Renal cortex interstitium (tissue), 11 donors: ENCODE results near the gene FAM120AOS. TPM values are rescaled to one million over a fixed set of nuclear protein-coding genes. Genes with fewer than 3 reads are reported as not detected.

Experiments
- DNase-seq, 11 donors: peaks; one replicate each; pipeline ENCODE4 v3.0.0-alpha.2; 2013; ENCODE audit warnings: low read depth in 9 of 11, low spot score in 4 of 11; ENCODE audit errors: extremely low read depth in 1 of 11
- polyA plus RNA-seq, 3 donors: library from polyadenylated mRNA; unstranded; fragments of 120-200 nt; gene quantifications; one replicate each; pipeline ENCODE4 v1.2.1, GENCODE V29; 2013; ENCODE audit not compliant: insufficient read length in 3 of 3

Gene FAM120AOS
- polyA plus RNA-seq, 3 donors = 58.6 to 68.4 (median 61.6) TPM

- no peak for DNase-seq
Observed at GRCh38 chr9:93475856-93476255, 22.5 kb upstream of the FAM120AOS start.

DNA sequence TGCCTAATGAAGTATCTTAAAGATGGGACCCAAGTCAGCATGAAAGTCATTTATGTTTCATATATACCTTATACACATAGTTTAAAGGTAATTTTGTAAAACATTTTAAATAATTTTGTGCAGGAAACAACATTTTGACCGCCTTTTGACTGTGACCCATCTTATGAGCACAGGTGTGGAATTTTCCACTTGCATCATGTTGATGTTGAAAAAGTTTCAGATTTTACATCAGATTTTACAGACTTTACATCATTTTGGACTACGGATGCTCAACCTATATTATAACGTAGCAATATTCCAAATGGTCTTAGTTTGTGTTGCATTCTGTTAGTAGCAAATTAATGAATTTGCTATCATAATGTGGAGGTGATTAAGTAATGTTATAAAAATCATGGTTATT, 21.7 kb upstream of the FAM120AOS start:
- no peak for DNase-seq

- DNase-seq = no peak
Observed at GRCh38 chr9:93473411-93473810, 20.0 kb upstream of the FAM120AOS start.

DNA sequence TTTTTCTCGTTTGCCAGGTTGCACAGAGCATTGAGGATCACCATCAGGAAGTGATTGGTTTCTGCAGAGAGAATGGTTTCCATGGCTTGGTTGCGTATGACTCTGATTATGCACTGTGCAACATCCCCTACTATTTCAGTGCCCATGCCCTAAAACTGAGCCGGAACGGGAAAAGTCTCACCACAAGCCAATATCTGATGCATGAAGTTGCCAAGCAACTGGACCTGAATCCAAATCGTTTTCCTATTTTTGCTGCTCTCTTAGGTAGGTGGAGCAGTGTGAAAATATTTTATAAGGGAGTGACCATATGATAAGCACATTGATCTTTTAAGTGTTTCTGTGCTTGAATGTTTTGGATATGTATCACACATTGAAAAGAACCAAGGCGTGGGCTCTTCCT, 17.7 kb upstream of the FAM120AOS start:
- DNase-seq = no peak

DNA sequence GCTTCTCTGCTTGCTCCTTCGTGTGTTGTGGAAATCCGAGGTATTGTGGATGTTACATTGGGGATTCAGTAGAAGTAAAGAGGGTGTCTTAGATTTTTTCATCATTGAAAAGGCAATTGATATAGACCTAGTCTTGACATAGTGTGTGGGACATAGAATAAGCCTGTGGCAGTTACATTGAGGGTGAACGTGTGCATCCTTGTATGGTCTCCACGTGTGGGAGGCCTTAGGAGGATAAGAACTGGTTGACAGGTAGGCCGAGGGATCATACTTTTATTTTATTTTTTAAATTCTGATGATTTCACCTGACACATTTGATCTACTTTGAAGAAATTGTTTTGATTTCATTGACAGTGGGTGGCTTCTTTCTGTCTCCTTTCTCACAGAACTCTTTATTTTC, 17.0 kb upstream of the FAM120AOS start:
- DNase-seq = no peak

- peak in 4 of 11 donors; percentile 48 to 60 (median 54) for DNase-seq
Observed at GRCh38 chr9:93468763-93469456, 15.5 kb upstream of the FAM120AOS start.

DNA sequence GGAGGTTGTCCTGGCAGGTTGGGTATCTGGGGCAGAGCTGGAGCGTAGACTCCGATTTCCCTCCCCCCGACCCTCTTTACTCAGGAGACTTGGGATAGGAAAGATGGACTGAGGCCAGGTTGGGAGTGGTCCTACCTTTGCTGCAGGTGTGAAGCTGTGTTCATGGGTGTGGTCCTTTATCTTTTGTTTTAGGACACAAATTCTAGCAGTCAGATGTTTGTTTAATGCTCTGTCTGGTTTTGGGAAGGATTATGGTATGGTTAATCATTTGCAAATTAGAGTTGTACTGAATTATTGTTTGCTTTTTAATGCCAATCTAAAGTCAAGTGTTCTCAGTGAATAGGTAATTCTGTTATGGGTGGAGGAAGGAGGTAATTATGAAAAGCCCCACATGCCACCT, 14.1 kb upstream of the FAM120AOS start:
- DNase-seq = no peak

GRCh38 chr9:93467062-93467416, 13.7 kb upstream of the FAM120AOS start:
- DNase-seq = no peak

DNA sequence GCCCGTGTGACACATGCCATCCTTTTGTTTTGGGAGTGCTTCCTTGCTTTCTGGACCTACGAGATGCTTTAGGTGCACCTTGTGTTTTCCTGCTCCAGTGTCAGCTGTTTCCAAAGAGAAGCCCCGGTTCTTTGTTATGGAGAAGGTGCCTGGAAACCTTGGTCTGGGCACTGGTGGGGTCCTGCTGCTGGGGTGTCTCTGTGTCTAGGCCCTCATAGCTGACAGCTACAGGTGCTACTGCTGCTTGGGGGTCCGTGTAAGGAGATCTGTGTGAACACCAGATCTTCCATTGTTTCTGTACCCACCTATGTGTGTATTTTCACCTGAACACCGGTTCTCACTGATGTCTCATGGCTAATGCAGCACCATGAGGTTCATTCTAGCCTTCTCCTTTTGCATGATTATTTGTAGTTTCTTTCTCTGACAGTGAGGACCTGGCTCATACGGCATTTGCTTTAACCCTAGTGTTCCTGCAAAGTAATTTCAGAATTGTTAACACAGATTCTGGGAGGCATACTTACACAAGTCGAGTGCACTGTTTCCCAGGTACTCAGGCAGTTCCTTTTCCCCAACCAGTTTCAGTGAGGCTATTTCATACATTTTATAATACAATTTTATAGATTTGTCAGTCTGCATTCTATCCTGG, 13.2 kb upstream of the FAM120AOS start:
- no peak for DNase-seq

DNA sequence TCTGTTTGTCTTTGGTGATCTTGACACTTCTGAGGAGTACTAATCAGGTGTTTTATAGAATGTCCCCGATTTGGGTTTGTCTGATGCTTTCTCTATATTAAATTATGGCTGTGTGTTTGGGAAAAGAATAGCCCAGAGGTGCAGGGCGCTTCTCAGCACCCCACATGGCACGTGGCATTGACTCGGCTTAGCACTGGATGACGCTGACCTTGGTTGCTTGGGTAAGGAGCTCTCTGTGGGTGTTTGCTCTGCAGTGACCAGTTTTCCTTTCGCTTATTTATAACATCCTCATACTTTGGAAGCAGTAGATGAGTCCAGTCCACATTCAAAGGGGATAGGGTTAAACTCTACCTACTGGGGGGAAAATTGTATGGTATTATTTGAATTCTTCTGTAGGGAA, 12.5 kb upstream of the FAM120AOS start:
- DNase-seq = no peak

- no peak for DNase-seq
Observed at GRCh38 chr9:93464876-93465275, 11.5 kb upstream of the FAM120AOS start.

- DNase-seq = no peak
Observed at GRCh38 chr9:93464395-93464794, 11.0 kb upstream of the FAM120AOS start.

GRCh38 chr9:93463638-93464248, 10.4 kb upstream of the FAM120AOS start:
- no peak for DNase-seq

- no peak for DNase-seq
Observed at GRCh38 chr9:93461821-93462220, 8.4 kb upstream of the FAM120AOS start.

DNA sequence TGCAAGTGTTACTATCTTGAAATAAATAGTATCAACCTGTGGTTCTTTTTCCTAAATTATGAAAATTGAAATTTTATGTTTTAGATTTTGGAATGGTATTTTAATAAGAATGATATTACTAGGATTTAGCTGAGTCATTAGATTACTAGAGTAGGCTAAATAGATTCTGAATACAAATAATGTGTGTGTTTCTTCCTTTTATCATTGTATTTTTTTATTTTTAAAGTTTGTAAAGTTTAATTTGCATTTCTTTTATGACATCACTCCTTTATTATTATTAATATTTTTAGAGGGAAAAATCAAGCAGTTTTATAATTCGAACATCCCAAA, 8.0 kb upstream of the FAM120AOS start:
- no peak for DNase-seq

DNA sequence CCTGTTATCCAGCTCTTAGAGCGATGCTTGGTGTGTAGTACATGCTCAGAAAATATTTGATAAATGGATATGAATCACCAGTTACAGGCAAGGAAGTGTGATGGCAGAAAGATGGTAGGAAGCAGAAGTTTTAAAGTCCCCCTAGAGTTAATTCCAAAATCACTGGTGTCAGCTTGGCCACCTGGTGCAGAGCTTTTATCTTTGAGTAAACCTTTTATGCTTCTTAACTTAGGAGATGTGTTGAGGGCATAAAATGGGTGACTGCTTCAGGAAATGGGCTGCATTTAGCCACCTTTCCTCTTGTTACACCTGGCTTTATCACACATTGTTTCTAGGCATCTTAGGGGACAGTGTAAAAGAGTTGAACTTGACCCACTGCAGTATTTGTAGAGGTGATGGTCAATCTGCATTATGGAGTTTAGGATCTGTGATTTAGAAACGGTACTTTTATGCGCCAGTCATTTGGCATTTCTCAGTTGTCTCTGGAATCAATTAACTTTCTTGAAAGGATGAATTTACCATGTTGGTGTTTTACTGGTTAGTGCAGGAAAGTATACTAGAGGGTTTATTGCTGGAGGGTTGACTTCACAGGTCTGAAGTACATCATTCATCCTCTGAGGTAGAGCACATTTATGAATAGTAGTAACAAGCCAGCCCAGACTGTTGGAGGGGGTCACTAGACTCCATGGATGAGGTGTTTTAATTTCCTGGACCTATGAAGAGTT, 7.5 kb upstream of the FAM120AOS start:
- no peak for DNase-seq

DNA sequence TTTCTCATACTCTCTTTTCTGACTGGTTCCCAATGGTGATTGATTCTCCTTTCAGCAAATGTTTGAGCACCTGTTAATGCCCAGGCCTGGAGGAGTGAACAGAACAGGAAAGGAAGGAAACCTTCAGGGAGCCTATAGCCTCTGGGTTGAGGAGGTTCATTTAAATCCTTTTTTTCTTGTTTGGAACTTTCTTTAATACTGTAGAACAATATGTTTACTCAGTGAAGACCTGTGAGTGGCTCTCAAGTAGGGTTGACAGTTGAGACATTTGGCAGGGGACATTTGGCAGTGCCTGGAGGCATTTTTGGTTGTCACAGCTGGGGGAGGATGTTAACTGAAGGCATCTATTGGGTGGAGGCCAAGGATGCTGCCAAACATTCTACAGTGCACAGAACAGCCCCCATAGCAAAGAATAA, 6.1 kb upstream of the FAM120AOS start:
- no peak for DNase-seq

- no peak for DNase-seq
Observed at GRCh38 chr9:93458712-93459111, 5.3 kb upstream of the FAM120AOS start.

- no peak for DNase-seq
Observed at GRCh38 chr9:93457006-93457405, 3.6 kb upstream of the FAM120AOS start.

DNA sequence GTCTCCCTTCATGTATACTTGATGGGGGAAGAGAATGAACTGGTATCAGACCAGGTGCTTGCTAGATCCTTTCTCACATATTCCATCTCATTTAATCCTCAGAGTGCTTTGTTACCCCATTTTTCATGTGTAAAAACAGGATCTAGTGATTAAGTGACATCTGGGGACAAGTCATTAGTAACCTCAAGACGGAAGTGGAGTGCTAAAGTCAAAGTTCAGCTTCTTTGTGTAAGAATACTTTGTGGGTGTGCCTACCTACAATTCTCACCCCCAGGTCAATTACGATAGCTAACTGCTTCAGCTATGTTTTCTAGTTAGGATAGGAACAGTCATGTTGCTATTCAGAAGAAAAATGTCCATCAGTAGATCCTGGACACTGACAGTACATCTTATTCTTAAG, 3.1 kb upstream of the FAM120AOS start:
- DNase-seq = no peak
